Heart left ventricle (tissue), 16 donors: ENCODE measurements around the gene PTTG1IP. TPM values are rescaled to one million over a fixed set of nuclear protein-coding genes. Genes with fewer than 3 reads are reported as not detected.
A peak's percentile ranks its signal among the peaks of the same experiment; 100 is the strongest.

Source experiments
- ATAC-seq, 4 donors: fragments of 200-7000 bp; cut with Tn5 transposase; one replicate each; pipeline ENCODE4 v1.9.1; 2020 to 2022; ENCODE audit warnings: moderate library complexity in 4 of 4, mild to moderate bottlenecking in 3 of 4, moderate number of reproducible peaks in 1 of 4
- DNase-seq, 5 donors: peaks; one replicate each; pipeline ENCODE4 v3.0.0-alpha.2; 2020
- H3K27ac ChIP-seq, 12 donors: fragments of 200-600 bp; sonication (generic) in 4 of 12; one replicate each; pipeline versions ENCODE4 v1.5.0 to v1.8.0; 2016 to 2022; ENCODE audit warnings: mild to moderate bottlenecking in 2 of 12
- H3K27me3 ChIP-seq, 9 donors: fragments of 200-600 bp; sonication (generic) in 2 of 9; one replicate each; pipeline versions ENCODE4 v1.5.1 to v1.8.0; 2016 to 2022; ENCODE audit warnings: mild to moderate bottlenecking in 3 of 9
- H3K36me3 ChIP-seq, 9 donors: fragments of 200-600 bp; sonication (generic) in 2 of 9; one replicate each; pipeline versions ENCODE4 v1.5.0 to v1.8.0; 2018 to 2022; ENCODE audit warnings: mild to moderate bottlenecking in 2 of 9
- H3K4me1 ChIP-seq, 12 donors: fragments of 200-600 bp; sonication (generic) in 4 of 12; one replicate each; pipeline versions ENCODE4 v1.5.0 to v1.8.0; 2016 to 2022; ENCODE audit warnings: mild to moderate bottlenecking in 3 of 12
- H3K4me3 ChIP-seq, 12 donors: fragments of 200-600 bp; sonication (generic) in 4 of 12; one replicate each; pipeline versions ENCODE4 v1.5.0 to v1.8.0; 2017 to 2022; ENCODE audit warnings: mild to moderate bottlenecking in 9 of 12, moderate library complexity in 4 of 12
- H3K9me3 ChIP-seq, 12 donors: fragments of 200-600 bp; sonication (generic) in 4 of 12; one replicate each; pipeline versions ENCODE4 v1.5.0 to v1.8.0; 2016 to 2022; ENCODE audit warnings: mild to moderate bottlenecking in 1 of 12
- CTCF ChIP-seq, 12 donors: fragments of 200-600 bp; sonication (generic) in 4 of 12; IDR thresholded peaks; one replicate each; pipeline versions ENCODE4 v1.5.0 to v1.8.0; 2018 to 2022; ENCODE audit warnings: antibody characterized with exemption in 12 of 12, mild to moderate bottlenecking in 5 of 12
- POLR2A ChIP-seq, 2 donors: fragments of 450-650 bp; IDR thresholded peaks; one replicate each; pipeline ENCODE4 v1.6.1; 2017; ENCODE audit warnings: antibody characterized with exemption in 2 of 2, mild to moderate bottlenecking in 2 of 2, moderate library complexity in 2 of 2
- WGBS, 4 donors: extraction: QIAGEN DNeasy Blood & Tissue Kit in 2 of 4; methylation state at CpG; one replicate each; pipeline versions ENCODE4 v1.1.5 to v1.1.7; 2013 to 2018; 5-methylcytosine and 5-hydroxymethylcytosine counted together
- intact Hi-C, 10 donors: fragments of 100-400 bp; cut with DNase I; formaldehyde crosslinking; loops; one replicate each; pipeline versions ENCODE4 v1.11.1 to v1.14.2; 2022
- polyA plus RNA-seq, 2 donors: library from polyadenylated mRNA; stranded (reverse); fragments of 200-250 nt; gene quantifications; one replicate each; pipeline ENCODE4 v1.2.3, GENCODE V29; 2013
- total RNA-seq, 9 donors: library from RNA; depleted of rRNA in 2 of 9; stranded (reverse); fragments of >200 nt in 2 of 9; fragmentation: NEBNext Ultra II Directional in 3 of 9; extraction: Animal tissue kit (Norgen Biotek cat#: 25700) in 3 of 9; gene quantifications; one replicate each; pipeline versions ENCODE4 v1.1.0 to v1.2.4, GENCODE V29; 2016 to 2023
- donor health status: ischemic (EF 13 %, LVEDD 7.1; RV severe dilation, severe dysfunction).
- donor health status: healthy with polysubstance abuse.
- donor health status: DM: no; HTN: yes; CAD: no.
- donor health status: DM: no; HTN: no; CAD: no.
- donor health status: ischemic (EF 25% LVEDD 6.9; RV normal size, moderate dysfunction).
- donor health status: ischemic (EF 25% LVEDD 5.7; RV mildly dilated, moderate dysfunction).
- donor health status: healthy.
- donor health status: DM: yes; HTN: yes; CAD: no.
- donor health status: ischemic (EF 35%, LVEDD 5.7; RV mildly dilated, moderate dysfunction).
- donor health status: nonischemic (EF 11% LVEDD 7.7; RV severe dilation, severe dysfunction).
- donor health status: DM: yes; HTN: yes; CAD: no.
- donor health status: PGD.
- donor health status: ischemic (EF 29% LVEDD 5.4; RV normal size, mild dysfunction).
- donor health status: nonischemic (EF 23%, LVEDD 6.1; RV moderate dilation, normal function).

Gene PTTG1IP
- total and polyA plus RNA-seq, 11 donors, result 126 to 319 (median 172) TPM

GRCh38 chr21:44900559-44901251 is 27.2 kb upstream of the PTTG1IP start:
- intact Hi-C loops, result no loop called here
- peak in 2 of 5 donors; percentile 14 to 15 for DNase-seq
- Histone ChIP-seq H3K4me3 (no peak overlapping the region), H3K27ac (no peak overlapping the region), H3K27me3 (peaks cover 0 to 7% (median 0%) of the 10 kb centered on the region in 9 donors), H3K4me1 (peaks cover 0 to 33% (median 0%) of the 10 kb centered on the region in 12 donors), H3K36me3 (peaks cover 0 to 93% (median 0%) of the 10 kb centered on the region in 9 donors), H3K9me3 (no peaks in the 10 kb centered on the region)
- 77 to 85% (median 83%) methylated on average over 22 to 28 of the region's 28 CpGs for WGBS, 4 donors
- no peak for ATAC-seq
- no peak for TF ChIP-seq POLR2A (IDR thresholded peaks at IDR 0.05)
- TF ChIP-seq CTCF (IDR thresholded peaks at IDR 0.05), result no peak

- H3K4me3 ChIP-seq, result no peak overlapping the region
- H3K27me3 ChIP-seq, result peaks cover 0 to 7% (median 0%) of the 10 kb centered on the region in 9 donors
- H3K27ac ChIP-seq, result no peak overlapping the region
- no peak for ATAC-seq
- 82 to 93% (median 85%) methylated on average over 28 to 37 of the region's 37 CpGs for WGBS, 4 donors
- peaks cover 0 to 94% (median 0%) of the 10 kb centered on the region in 9 donors for H3K36me3 ChIP-seq
- H3K4me1 ChIP-seq, result peaks cover 0 to 25% (median 0%) of the 10 kb centered on the region in 12 donors
- no peaks in the 10 kb centered on the region for H3K9me3 ChIP-seq
- intact Hi-C loops, result no loop called here
- TF ChIP-seq POLR2A (IDR thresholded peaks at IDR 0.05), result no peak
- no peak for TF ChIP-seq CTCF (IDR thresholded peaks at IDR 0.05)
- DNase-seq, result peak in 2 of 5 donors; percentile 24 to 25
These were observed 26.5 kb upstream of the PTTG1IP start for GRCh38 chr21:44899768-44900558.

GRCh38 chr21:44898851-44899767 is 25.6 kb upstream of the PTTG1IP start:
- ATAC-seq (no peak), DNase-seq (peak in 3 of 5 donors; percentile 16 to 58 (median 18))
- Histone ChIP-seq H3K9me3 (no peaks in the 10 kb centered on the region), H3K36me3 (peaks cover 0 to 97% (median 0%) of the 10 kb centered on the region in 9 donors), H3K27me3 (peaks cover 0 to 7% (median 0%) of the 10 kb centered on the region in 9 donors), H3K4me3 (no peak overlapping the region), H3K4me1 (peaks cover 0 to 23% (median 0%) of the 10 kb centered on the region in 12 donors), H3K27ac (no peak overlapping the region)
- TF ChIP-seq POLR2A (IDR thresholded peaks at IDR 0.05) (no peak), CTCF (IDR thresholded peaks at IDR 0.05) (no peak)
- intact Hi-C loops, result no loop called here
- 80 to 85% (median 82%) methylated on average over 43 to 49 of the region's 49 CpGs for WGBS, 4 donors
